Measurements from ENCODE around the gene ZDHHC14.

Gene ZDHHC14

GRCh38 chr6:157625111-157625510 is 244.1 kb downstream of the ZDHHC14 start:
- DNase-seq (ENCODE audit: low spot score): no peak

GRCh38 chr6:157625764-157626163 is 244.8 kb downstream of the ZDHHC14 start:
- DNase-seq (ENCODE audit: low spot score): no peak

- DNase-seq (ENCODE audit: low spot score): no peak
Observed at GRCh38 chr6:157627195-157627966, 246.4 kb downstream of the ZDHHC14 start.

GRCh38 chr6:157628463-157628862 is 247.5 kb downstream of the ZDHHC14 start:
- DNase-seq (ENCODE audit: low spot score): no peak

- DNase-seq (ENCODE audit: low spot score): no peak
Observed at GRCh38 chr6:157629220-157629619, 248.2 kb downstream of the ZDHHC14 start.

GRCh38 chr6:157630463-157631080 is 249.6 kb downstream of the ZDHHC14 start:
- no peak for DNase-seq (ENCODE audit: low spot score)

- no peak for DNase-seq (ENCODE audit: low spot score)
Observed at GRCh38 chr6:157631412-157631811, 250.4 kb downstream of the ZDHHC14 start.

- DNase-seq (ENCODE audit: low spot score): no peak
Observed at GRCh38 chr6:157631838-157632614, 251.0 kb downstream of the ZDHHC14 start.

GRCh38 chr6:157632821-157633220 is 251.8 kb downstream of the ZDHHC14 start:
- DNase-seq (ENCODE audit: low spot score): no peak

- no peak for DNase-seq (ENCODE audit: low spot score)
Observed at GRCh38 chr6:157634546-157634945, 253.6 kb downstream of the ZDHHC14 start.

GRCh38 chr6:157635388-157636244 is 254.6 kb downstream of the ZDHHC14 start:
- DNase-seq (ENCODE audit: low spot score): no peak

GRCh38 chr6:157637516-157637915 is 256.5 kb downstream of the ZDHHC14 start:
- DNase-seq (ENCODE audit: low spot score): no peak

GRCh38 chr6:157637941-157638662 is 257.1 kb downstream of the ZDHHC14 start:
- no peak for DNase-seq (ENCODE audit: low spot score)

GRCh38 chr6:157638779-157639178 is 257.8 kb downstream of the ZDHHC14 start:
- no peak for DNase-seq (ENCODE audit: low spot score)

- no peak for DNase-seq (ENCODE audit: low spot score)
Observed at GRCh38 chr6:157640746-157641451, 259.9 kb downstream of the ZDHHC14 start.

GRCh38 chr6:157641837-157642236 is 260.8 kb downstream of the ZDHHC14 start:
- DNase-seq (ENCODE audit: low spot score): no peak

- DNase-seq (ENCODE audit: low spot score): no peak
Observed at GRCh38 chr6:157642736-157643135, 261.7 kb downstream of the ZDHHC14 start.

GRCh38 chr6:157644043-157644810 is 263.2 kb downstream of the ZDHHC14 start:
- peak; percentile 15 for DNase-seq (ENCODE audit: low spot score)

- no peak for DNase-seq (ENCODE audit: low spot score)
Observed at GRCh38 chr6:157645201-157645795, 264.3 kb downstream of the ZDHHC14 start.
